ENCODE results near the gene SMAD3.
"Not testable (repeated sequence)": the region's sequence is repeated elsewhere in the genome, so short reads cannot be mapped to it uniquely, and the experiment has no call there.

The SMAD3 gene

DNA sequence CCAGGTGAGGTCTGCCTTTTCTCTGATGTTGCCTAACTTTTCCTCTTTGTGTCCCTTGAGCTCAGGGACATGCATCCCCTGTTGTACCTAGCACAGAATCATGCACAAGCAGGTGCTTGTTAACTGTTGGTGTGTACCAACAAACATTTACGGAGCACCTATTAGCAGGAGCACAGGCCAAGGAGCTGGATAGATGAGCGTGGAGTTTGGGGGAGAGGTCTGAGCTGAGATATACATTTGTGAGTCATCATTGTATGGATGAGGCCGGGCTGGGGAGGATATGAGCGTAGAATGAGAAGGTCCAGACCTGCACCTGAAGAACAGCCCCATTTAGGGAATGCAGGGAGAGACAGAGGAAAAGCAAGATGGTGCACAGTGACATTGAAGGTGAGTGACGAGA lies 53.4 kb downstream of the SMAD3 start:
- intact Hi-C loops (cut with micrococcal nuclease) = no loop called here
- Mint-ChIP-seq H3K27ac (peak overlapping the region; percentile 95), H3K36me3 (ENCODE audit: low read depth) (no peaks in the 10 kb centered on the region), H3K4me1 (ENCODE audit: low read depth) (peaks cover 80% of the 10 kb centered on the region), H3K4me3 (no peak overlapping the region), H3K27me3 (peaks cover 1% of the 10 kb centered on the region), H3K9me3 (no peaks in the 10 kb centered on the region)

DNA sequence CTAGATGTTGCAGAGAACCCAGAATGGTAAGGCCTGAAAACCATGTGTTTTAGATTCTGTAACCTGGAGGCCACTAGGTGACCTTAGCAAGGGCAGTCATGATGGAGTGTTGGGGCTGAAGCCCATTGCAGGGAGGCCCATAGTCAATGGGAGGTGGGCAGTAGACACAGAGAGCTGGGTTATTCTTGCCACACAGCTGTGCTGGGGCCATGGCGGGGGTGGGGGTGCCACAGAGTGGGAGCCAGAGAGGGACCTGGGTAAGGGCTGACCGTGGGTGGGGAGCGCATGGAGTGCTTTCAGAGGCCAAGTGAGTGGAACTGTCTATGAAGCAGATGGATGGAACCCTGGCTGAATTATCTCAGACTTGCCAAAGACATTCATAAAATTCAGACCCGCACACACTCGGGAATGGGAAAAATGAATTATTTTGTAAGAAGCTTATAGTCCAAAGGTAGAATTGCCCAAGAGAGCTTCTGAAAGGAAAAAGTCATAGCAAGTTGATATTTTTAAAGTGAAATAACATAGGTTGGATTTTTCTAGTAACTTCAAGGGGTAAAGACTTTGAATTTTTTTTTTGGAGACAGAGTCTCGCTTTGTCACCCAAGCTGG lies 53.9 kb downstream of the SMAD3 start:
- Mint-ChIP-seq H3K27ac (peak overlapping the region; percentile 95), H3K9me3 (no peaks in the 10 kb centered on the region), H3K27me3 (peaks cover 1% of the 10 kb centered on the region), H3K36me3 (ENCODE audit: low read depth) (no peaks in the 10 kb centered on the region), H3K4me3 (no peak overlapping the region), H3K4me1 (ENCODE audit: low read depth) (peaks cover 83% of the 10 kb centered on the region)
- intact Hi-C loops (cut with micrococcal nuclease) = no loop called here

DNA sequence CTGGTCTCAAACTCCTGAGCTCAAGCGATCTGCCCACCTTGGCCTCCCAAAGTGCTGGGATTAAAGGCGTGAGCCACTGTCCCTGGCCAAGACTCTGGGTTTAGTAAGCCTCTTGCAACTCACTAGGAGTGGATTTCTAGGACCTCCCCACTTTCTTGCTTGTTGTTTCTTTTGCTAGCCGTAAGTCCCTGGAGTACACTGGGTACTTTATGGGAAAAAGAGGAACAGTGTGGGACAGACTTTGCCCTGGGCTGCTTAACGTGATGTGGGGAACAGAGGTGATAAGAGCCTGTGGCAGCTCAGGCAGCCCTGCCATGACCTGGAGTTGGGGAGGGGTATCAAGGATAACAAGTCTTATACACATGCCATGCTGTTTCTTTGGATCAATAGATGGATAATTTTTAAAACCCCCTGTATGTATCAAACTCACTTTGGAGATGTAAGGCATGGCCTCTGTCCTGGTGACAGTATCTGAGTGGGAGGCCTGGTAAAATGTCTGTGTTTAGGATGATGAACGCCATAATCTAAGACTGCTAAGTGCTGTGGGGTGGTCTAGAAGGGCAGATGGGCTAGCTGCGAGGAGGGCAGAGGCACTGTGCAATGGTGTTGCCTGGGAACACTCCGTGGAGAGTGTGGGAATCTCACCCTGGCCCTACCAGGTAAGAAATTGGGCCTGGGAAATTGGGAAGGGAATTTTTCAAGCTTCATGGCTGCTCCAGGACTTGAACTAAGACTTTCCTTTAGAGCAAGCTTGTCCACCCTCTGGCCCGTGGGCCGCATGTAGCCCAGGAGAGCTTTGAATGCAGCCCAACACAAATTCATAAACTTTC lies 54.8 kb downstream of the SMAD3 start:
- intact Hi-C loops (cut with micrococcal nuclease) = no loop called here
- Mint-ChIP-seq H3K4me3 (no peak overlapping the region), H3K27ac (peak overlapping the region; percentile 95), H3K36me3 (ENCODE audit: low read depth) (no peaks in the 10 kb centered on the region), H3K27me3 (peaks cover 3% of the 10 kb centered on the region), H3K4me1 (ENCODE audit: low read depth) (peaks cover 84% of the 10 kb centered on the region), H3K9me3 (no peaks in the 10 kb centered on the region)

DNA sequence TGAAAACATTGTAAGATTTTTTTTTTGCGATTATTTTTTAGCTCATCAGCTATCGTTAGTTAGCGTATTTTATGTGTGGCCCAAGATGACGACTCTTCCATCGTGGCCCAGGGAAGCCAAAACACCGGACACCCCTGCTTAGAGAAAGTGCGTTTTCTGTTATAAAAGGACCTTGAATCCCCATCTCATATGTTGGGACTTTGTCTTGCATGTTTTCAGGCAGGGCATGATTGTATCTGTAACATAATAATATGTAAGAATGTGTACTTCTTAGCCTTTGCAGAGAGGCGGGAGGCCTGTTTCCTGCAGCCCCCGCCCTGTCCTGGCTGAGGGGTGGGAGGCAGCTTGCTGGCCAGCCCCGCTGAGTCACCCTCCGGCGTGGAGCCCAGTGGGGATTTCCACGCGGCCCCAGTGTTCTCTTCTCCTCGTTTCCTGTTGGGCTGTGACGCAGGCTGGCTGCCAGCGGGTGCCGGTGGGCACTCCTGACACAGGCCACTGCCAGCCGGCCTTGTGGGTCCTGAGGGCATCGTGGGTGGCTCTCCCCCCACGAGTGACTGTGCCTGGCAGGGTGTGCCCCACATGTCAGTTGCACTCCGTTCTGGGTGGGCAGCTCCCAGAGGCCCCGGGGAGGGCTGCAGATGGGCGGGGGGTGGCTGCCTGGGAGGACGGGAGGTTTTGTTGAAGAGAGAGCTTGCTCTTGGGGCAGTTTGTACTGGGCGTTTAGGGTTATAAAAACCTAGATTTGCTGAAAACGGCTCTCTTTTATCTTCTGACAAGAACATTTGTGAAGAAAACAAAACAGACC lies 55.6 kb downstream of the SMAD3 start:
- no peaks in the 10 kb centered on the region for H3K9me3 Mint-ChIP-seq
- peaks cover 85% of the 10 kb centered on the region for H3K4me1 Mint-ChIP-seq (ENCODE audit: low read depth)
- peak overlapping the region; percentile 64 for H3K4me3 Mint-ChIP-seq
- no peaks in the 10 kb centered on the region for H3K36me3 Mint-ChIP-seq (ENCODE audit: low read depth)
- intact Hi-C loops (cut with micrococcal nuclease) = no loop called here
- peaks cover 3% of the 10 kb centered on the region for H3K27me3 Mint-ChIP-seq
- H3K27ac Mint-ChIP-seq = peak overlapping the region; percentile 95

DNA sequence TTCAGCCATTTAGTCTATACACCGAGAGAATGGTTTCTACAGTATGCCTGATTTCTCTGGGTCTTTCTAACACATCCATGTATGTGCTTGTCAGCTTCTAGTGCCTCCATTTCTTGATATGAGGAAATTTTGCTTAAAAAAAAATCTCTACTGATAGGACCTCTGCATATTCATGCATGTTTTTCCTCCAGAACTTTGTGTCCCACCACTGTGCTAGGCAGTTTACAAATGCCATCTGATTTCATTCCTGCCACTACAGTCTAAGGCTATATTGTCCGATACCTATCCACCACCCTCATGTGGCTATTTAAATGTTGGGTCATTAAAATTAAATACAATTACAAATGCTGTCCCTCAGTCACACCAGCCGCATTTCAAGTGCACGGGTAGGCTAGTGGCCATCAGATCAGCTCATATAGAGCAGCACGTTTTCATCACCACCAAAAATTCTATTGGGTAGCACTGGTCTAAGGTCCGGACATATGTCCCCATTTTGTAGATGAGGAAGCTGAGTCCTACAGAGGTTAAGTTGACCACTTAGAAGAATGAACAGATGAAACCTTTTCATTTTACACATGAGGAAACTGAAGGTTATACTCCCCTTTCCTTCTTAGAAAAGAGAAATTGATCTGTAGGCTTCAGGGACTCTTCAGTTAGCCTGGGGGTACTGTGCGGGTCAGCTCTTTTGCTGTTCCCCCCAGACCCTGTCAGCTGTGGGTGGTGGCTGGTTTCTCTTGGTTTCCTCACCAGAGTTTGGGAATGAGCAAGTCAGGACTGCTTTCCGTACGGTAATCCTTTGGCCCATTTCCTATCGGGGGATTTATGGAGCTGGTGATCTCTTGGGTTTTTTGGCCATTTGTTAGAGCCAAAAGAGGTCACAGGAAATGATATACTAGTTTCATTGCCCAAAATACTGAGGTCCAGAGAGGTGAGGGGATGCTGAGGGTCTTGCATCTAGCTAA lies 56.5 kb downstream of the SMAD3 start:
- no peak overlapping the region for H3K4me3 Mint-ChIP-seq
- H3K36me3 Mint-ChIP-seq (ENCODE audit: low read depth) = no peaks in the 10 kb centered on the region
- H3K4me1 Mint-ChIP-seq (ENCODE audit: low read depth) = peaks cover 81% of the 10 kb centered on the region
- intact Hi-C loops (cut with micrococcal nuclease) = no loop called here
- peak overlapping the region; percentile 95 for H3K27ac Mint-ChIP-seq
- H3K9me3 Mint-ChIP-seq = no peaks in the 10 kb centered on the region
- H3K27me3 Mint-ChIP-seq = peaks cover 3% of the 10 kb centered on the region

DNA sequence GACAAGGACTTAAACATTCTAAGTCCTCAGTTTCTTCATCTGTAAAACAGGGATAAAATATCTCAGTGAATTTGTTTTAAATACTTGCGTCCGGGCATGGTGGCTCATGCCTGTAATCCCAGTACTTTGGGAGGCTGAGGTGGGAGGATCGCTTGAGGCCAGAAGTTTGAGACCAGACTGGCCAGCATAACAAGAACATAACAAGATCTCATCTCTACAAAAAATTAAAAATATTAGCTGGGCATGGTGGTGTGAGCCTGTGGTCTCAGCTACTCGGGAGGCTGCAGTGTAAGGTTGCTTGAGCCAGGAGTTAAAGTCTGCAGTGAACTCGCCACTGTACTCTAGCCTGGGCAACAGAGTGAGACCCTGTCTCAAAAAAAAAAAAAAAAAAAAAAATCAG lies 57.4 kb downstream of the SMAD3 start:
- H3K9me3 Mint-ChIP-seq; H3K4me3 Mint-ChIP-seq; H3K27me3 Mint-ChIP-seq; intact Hi-C loops (cut with micrococcal nuclease); H3K36me3 Mint-ChIP-seq (ENCODE audit: low read depth): not testable (repeated sequence)
- peak overlapping the region; percentile 95 for H3K27ac Mint-ChIP-seq
- peaks cover 81% of the 10 kb centered on the region for H3K4me1 Mint-ChIP-seq (ENCODE audit: low read depth)

DNA sequence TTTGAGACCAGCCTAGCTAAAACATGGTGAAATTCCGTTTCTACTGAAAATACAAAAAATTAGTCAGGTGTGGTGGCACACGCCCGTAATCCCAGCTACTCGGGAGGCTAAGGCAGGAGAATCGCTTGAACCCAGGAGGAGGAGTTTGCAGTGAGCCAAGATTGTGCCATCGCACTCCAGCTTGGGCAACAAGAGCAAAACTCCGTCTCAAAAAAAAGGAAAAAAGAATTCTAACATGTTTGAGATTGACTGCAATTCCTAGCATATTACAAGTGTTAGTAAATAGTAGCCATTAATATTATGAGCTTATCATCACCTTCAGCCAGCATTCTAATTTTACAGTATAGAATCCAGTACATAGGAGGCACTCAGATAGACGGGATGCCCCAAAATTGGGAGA lies 57.9 kb downstream of the SMAD3 start:
- H3K4me1 Mint-ChIP-seq (ENCODE audit: low read depth) = peaks cover 81% of the 10 kb centered on the region
- H3K4me3 Mint-ChIP-seq; H3K9me3 Mint-ChIP-seq; H3K27me3 Mint-ChIP-seq; H3K27ac Mint-ChIP-seq; H3K36me3 Mint-ChIP-seq (ENCODE audit: low read depth); intact Hi-C loops (cut with micrococcal nuclease): not testable (repeated sequence)

DNA sequence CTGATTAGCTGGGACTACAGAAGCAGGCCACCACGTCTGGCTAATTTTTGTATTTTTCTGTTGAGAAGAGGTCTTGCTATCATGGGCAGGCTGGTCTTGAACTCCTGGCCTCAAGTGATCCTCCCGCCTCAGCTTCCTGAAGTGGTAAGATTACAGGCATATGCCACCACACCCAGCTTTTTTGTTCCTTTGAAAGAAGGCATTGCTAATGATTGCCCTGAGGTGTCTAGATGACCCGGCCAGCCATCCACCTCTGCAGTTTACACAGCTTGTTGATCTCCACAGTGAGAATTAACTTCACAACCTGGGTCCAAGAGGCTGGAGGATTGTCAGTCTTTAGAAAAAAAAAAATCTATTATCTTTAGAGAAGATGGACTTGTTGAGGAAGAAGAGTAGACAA lies 58.7 kb downstream of the SMAD3 start:
- Mint-ChIP-seq H3K27ac (no peak overlapping the region), H3K4me1 (ENCODE audit: low read depth) (peaks cover 79% of the 10 kb centered on the region), H3K27me3 (peaks cover 3% of the 10 kb centered on the region), H3K4me3 (no peak overlapping the region), H3K36me3 (ENCODE audit: low read depth) (peaks cover 6% of the 10 kb centered on the region), H3K9me3 (no peaks in the 10 kb centered on the region)
- intact Hi-C loops (cut with micrococcal nuclease) = no loop called here

DNA sequence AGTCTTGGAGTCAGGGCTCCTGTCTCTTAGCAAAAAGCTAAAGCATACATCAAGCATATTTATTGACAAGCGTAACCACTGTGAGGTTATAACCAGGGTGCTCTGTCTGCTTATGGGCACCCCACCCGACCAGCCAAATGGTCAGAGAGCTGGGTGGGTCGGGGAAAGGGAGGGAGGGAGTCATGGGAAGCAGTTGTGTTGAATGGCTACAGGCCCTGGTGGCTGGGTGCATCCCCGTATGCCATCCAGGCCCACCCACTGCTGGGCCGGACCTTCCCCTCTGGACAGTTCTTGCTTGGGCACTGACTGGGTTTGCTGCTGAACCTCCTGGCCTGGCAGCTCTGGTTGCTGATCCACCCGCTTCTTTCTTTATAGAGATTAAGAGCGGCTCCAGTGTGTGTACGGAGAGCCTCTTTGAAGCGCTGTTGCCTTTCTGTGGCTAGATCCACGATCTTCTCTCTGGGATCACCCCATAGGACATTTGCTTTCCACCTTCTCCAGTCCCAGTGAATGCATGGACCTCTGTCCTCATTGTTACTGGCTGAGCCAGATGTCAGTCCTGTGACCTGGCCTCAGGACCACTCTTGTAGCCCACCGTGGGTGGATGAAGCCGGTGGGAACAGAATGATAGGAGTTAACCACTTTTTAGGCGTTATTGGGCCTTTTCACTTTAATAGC lies 59.6 kb downstream of the SMAD3 start:
- H3K9me3 Mint-ChIP-seq = no peaks in the 10 kb centered on the region
- H3K27me3 Mint-ChIP-seq = peaks cover 3% of the 10 kb centered on the region
- peaks cover 71% of the 10 kb centered on the region for H3K4me1 Mint-ChIP-seq (ENCODE audit: low read depth)
- H3K27ac Mint-ChIP-seq = peak overlapping the region; percentile 16
- H3K36me3 Mint-ChIP-seq (ENCODE audit: low read depth) = peaks cover 6% of the 10 kb centered on the region
- H3K4me3 Mint-ChIP-seq = no peak overlapping the region
- intact Hi-C loops (cut with micrococcal nuclease) = no loop called here

DNA sequence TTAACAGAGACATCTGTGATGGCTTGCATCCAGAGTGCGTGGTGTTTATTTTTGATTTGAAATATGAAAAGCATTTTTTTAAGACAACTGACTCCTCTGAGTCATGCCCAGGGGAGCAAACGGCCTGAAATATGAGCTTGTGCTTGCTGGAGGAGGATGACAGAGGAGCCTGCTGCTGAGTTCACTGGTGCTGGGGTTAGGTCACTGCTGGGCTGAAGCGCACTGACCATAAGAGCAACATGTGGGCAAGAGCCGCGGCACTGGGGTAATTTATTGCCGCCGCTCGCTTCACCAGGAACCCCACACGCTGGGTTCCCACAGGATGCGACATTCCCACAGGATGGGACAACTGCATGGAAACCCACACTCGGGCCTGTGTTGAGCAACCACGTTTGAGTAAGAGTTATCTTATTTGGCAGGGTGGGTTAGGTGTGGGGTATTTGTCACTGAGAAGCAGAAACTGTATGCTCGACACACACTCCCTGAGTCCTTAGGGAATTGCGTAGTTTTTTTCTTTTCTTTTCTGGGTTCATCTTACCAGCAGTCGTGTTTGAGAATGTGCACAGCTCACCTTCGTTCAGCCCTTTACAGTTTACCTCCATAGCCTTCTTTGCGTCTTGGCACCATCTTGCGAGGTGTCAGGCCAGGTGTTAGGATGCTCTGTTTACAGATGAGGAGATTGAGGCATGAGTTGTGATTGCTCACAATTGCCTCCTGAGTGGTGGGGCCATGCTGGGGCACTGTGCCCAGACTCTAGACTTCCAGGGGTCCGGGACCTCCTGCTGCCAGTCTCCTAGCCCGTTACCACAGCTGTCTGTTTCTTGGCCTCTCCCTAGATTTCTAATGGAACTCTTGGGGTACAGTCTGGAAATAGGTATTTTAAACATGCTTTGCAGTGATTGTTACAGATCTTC lies 60.4 kb downstream of the SMAD3 start:
- Mint-ChIP-seq H3K27ac (peak overlapping the region; percentile 16), H3K9me3 (no peaks in the 10 kb centered on the region), H3K4me3 (no peak overlapping the region), H3K36me3 (ENCODE audit: low read depth) (peaks cover 6% of the 10 kb centered on the region), H3K4me1 (ENCODE audit: low read depth) (peaks cover 63% of the 10 kb centered on the region), H3K27me3 (peaks cover 3% of the 10 kb centered on the region)
- intact Hi-C loops (cut with micrococcal nuclease) = no loop called here

DNA sequence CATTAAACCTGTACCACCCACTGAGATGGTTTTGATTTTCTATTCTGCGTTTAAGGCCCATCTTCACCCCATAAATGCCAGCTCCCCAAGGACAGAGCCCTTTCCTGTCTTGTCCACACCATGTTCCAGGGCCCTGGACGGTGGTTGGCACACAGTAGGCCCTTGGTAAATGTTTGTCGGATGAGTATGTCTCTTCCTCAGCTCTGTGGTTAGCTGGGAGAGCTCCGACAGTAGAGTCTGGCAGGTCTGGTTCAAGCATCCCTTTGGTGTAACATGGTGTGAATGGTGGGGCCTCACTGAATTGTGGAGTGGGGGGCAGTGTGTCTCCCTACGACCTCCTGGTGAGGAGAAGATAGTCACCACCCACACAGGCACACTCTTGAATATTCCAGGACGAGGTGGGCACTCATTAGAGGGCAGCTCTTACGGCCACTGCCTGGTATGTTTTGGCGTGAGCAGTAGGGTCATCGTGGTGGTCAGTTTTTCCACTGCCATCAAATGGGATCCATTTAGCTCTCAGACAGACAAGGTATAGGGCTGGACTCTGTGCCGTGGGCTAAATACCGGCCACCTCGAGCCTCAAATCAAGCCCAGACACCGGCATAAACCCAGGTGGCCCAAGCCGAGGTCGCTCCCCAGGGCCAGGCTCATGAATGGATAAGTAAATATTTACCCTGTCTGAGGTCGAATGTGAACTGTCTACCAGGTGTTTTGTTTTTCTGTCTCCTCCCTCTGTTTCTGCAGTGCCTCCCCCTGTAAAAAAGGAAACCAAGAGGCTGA lies 61.3 kb downstream of the SMAD3 start:
- Mint-ChIP-seq H3K4me1 (ENCODE audit: low read depth) (peaks cover 62% of the 10 kb centered on the region), H3K4me3 (no peak overlapping the region), H3K36me3 (ENCODE audit: low read depth) (peaks cover 6% of the 10 kb centered on the region)

DNA sequence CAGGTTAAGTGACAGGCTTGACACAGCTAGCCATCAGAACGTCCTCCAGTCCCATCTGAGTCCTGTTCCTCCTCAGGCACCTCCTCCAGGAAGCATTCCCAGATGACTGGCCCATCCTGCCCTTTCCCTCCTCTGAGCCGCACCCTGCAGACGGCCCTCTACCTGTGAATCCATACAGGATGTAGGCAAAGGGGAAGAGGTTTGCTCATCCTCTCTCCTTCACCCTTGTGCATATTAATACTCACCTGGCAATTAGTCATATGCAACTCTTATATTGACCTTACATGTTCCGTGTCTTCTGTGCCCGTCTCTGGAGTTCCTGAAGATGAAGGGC lies 61.9 kb downstream of the SMAD3 start:
- Mint-ChIP-seq H3K4me1 (ENCODE audit: low read depth) (peaks cover 59% of the 10 kb centered on the region), H3K27ac (no peak overlapping the region), H3K36me3 (ENCODE audit: low read depth) (peaks cover 6% of the 10 kb centered on the region), H3K4me3 (no peak overlapping the region), H3K27me3 (peaks cover 8% of the 10 kb centered on the region), H3K9me3 (no peaks in the 10 kb centered on the region)
- intact Hi-C loops (cut with micrococcal nuclease) = no loop called here

More for the DNA sequence above, 61.3 kb downstream of the SMAD3 start:
- Mint-ChIP-seq H3K27me3 (peaks cover 8% of the 10 kb centered on the region), H3K27ac (no peak overlapping the region), H3K9me3 (no peaks in the 10 kb centered on the region)
- intact Hi-C loops (cut with micrococcal nuclease) = no loop called here
